ENCODE measurements around the gene GSG1.
"Not testable (repeated sequence)": the region's sequence is repeated elsewhere in the genome, so short reads cannot be mapped to it uniquely, and the experiment has no call there.

The GSG1 gene

DNA sequence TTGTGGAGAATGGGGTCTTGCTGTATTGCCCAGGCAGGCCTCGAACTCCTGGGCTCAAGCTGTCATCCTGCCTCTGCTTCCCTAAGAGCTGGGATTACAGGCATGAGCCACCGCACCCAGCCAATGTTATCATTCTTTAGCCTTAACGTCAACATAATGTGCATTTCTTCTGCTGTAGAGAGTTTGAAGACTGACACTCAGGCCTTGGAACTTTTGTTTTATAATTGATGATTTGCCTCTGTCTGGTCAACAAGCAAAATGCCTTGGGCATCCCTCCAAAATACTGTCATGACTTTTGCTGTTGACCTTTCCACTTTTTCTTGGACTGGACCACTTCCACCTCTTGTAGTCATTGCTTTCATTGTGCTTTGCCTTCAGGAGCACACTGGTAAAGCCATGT lies 30.3 kb downstream of the GSG1 start:
- Histone ChIP-seq H3K4me1 (ENCODE audit: control insufficient read depth, insufficient read depth, low read length) (peaks cover 22% of the 10 kb centered on the region), H3K4me3 (ENCODE audit: low read length) (no peak overlapping the region), H3K27me3 (replicated peaks; ENCODE audit: control insufficient read depth, insufficient read depth, low read length) (no peaks in the 10 kb centered on the region), H3K36me3 (ENCODE audit: control insufficient read depth, insufficient read depth, low read length, severe bottlenecking) (peaks cover 39% of the 10 kb centered on the region), H3K9me3 (ENCODE audit: control insufficient read depth, low read length) (no peaks in the 10 kb centered on the region), H3K9ac (ENCODE audit: low read length) (no peak overlapping the region)
- no peak for DNase-seq (ENCODE audit: low read depth)

- Histone ChIP-seq H3K9ac (ENCODE audit: low read length) (no peak overlapping the region), H3K36me3 (ENCODE audit: control insufficient read depth, insufficient read depth, low read length, severe bottlenecking) (peaks cover 46% of the 10 kb centered on the region), H3K9me3 (ENCODE audit: control insufficient read depth, low read length) (no peaks in the 10 kb centered on the region), H3K4me3 (ENCODE audit: low read length) (no peak overlapping the region), H3K27me3 (replicated peaks; ENCODE audit: control insufficient read depth, insufficient read depth, low read length) (no peaks in the 10 kb centered on the region), H3K4me1 (ENCODE audit: control insufficient read depth, insufficient read depth, low read length) (peaks cover 22% of the 10 kb centered on the region)
- DNase-seq (ENCODE audit: low read depth) = no peak
These were observed 31.9 kb downstream of the GSG1 start for GRCh38 chr12:13071305-13072280.

GRCh38 chr12:13069380-13069779 lies 34.1 kb downstream of the GSG1 start:
- peaks cover 12% of the 10 kb centered on the region for H3K4me1 ChIP-seq (ENCODE audit: control insufficient read depth, insufficient read depth, low read length)
- DNase-seq (ENCODE audit: low read depth) = no peak
- no peak overlapping the region for H3K9ac ChIP-seq (ENCODE audit: low read length)
- no peak overlapping the region for H3K4me3 ChIP-seq (ENCODE audit: low read length)
- H3K36me3 ChIP-seq (ENCODE audit: control insufficient read depth, insufficient read depth, low read length, severe bottlenecking) = peaks cover 41% of the 10 kb centered on the region
- no peaks in the 10 kb centered on the region for H3K27me3 ChIP-seq (replicated peaks; ENCODE audit: control insufficient read depth, insufficient read depth, low read length)
- H3K9me3 ChIP-seq (ENCODE audit: control insufficient read depth, low read length) = no peaks in the 10 kb centered on the region

GRCh38 chr12:13067322-13067721 lies 36.1 kb downstream of the GSG1 start:
- H3K9ac ChIP-seq (ENCODE audit: low read length) = no peak overlapping the region
- no peaks in the 10 kb centered on the region for H3K27me3 ChIP-seq (replicated peaks; ENCODE audit: control insufficient read depth, insufficient read depth, low read length)
- no peaks in the 10 kb centered on the region for H3K4me1 ChIP-seq (ENCODE audit: control insufficient read depth, insufficient read depth, low read length)
- DNase-seq (ENCODE audit: low read depth) = no peak
- no peaks in the 10 kb centered on the region for H3K9me3 ChIP-seq (ENCODE audit: control insufficient read depth, low read length)
- no peak overlapping the region for H3K4me3 ChIP-seq (ENCODE audit: low read length)
- peaks cover 37% of the 10 kb centered on the region for H3K36me3 ChIP-seq (ENCODE audit: control insufficient read depth, insufficient read depth, low read length, severe bottlenecking)

DNA sequence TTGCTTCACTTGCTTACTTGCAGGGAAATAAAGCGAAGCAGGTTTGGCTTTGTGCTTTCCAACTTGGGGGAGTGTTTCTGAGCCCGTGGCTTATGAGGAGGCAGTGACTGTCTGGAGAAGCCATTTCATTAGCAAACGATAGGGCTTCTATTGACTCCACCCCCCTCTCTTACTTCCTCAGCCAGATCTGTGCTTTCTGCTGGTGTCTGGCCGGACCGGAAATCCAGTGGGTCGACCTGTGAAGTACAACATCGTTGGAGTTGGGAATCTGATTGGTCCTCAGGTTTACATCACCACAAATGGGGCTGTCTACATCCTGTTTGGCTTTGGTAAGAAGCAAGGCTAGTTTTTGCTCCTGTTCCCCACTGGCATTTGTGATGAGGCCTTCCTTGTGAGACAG lies 37.0 kb downstream of the GSG1 start:
- no peaks in the 10 kb centered on the region for H3K4me1 ChIP-seq (ENCODE audit: control insufficient read depth, insufficient read depth, low read length)
- no peak overlapping the region for H3K9ac ChIP-seq (ENCODE audit: low read length)
- H3K4me3 ChIP-seq (ENCODE audit: low read length) = no peak overlapping the region
- peaks cover 33% of the 10 kb centered on the region for H3K36me3 ChIP-seq (ENCODE audit: control insufficient read depth, insufficient read depth, low read length, severe bottlenecking)
- no peak for DNase-seq (ENCODE audit: low read depth)
- no peaks in the 10 kb centered on the region for H3K27me3 ChIP-seq (replicated peaks; ENCODE audit: control insufficient read depth, insufficient read depth, low read length)
- no peaks in the 10 kb centered on the region for H3K9me3 ChIP-seq (ENCODE audit: control insufficient read depth, low read length)

DNA sequence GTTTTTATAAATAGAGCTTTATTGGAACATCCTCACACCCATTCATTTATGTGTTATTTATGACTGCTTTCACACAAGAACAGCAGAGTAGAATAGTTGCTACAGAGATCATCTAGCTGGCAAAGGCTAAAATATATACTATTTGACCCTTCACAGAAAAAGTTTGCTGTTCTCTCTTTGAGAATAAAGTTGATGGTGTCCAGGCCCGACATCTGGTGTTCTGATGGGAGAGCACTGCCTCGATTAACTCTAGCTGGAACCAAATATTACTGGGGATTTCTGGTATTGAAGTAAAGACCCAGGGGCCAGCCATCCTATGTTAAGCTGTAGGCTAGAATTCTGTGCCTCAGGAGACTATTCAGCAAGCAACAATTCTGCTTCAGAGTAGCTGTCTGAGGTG lies 37.5 kb downstream of the GSG1 start:
- Histone ChIP-seq H3K36me3 (ENCODE audit: control insufficient read depth, insufficient read depth, low read length, severe bottlenecking) (peaks cover 32% of the 10 kb centered on the region), H3K9me3 (ENCODE audit: control insufficient read depth, low read length) (no peaks in the 10 kb centered on the region), H3K27me3 (replicated peaks; ENCODE audit: control insufficient read depth, insufficient read depth, low read length) (no peaks in the 10 kb centered on the region), H3K4me3 (ENCODE audit: low read length) (no peak overlapping the region), H3K9ac (ENCODE audit: low read length) (no peak overlapping the region), H3K4me1 (ENCODE audit: control insufficient read depth, insufficient read depth, low read length) (no peaks in the 10 kb centered on the region)
- DNase-seq (ENCODE audit: low read depth) = no peak

GRCh38 chr12:13062669-13063068 lies 40.8 kb downstream of the GSG1 start:
- no peaks in the 10 kb centered on the region for H3K27me3 ChIP-seq (replicated peaks; ENCODE audit: control insufficient read depth, insufficient read depth, low read length)
- no peak overlapping the region for H3K4me3 ChIP-seq (ENCODE audit: low read length)
- H3K9me3 ChIP-seq (ENCODE audit: control insufficient read depth, low read length) = no peaks in the 10 kb centered on the region
- H3K9ac ChIP-seq (ENCODE audit: low read length) = no peak overlapping the region
- H3K36me3 ChIP-seq (ENCODE audit: control insufficient read depth, insufficient read depth, low read length, severe bottlenecking) = peaks cover 31% of the 10 kb centered on the region
- no peaks in the 10 kb centered on the region for H3K4me1 ChIP-seq (ENCODE audit: control insufficient read depth, insufficient read depth, low read length)
- no peak for DNase-seq (ENCODE audit: low read depth)

DNA sequence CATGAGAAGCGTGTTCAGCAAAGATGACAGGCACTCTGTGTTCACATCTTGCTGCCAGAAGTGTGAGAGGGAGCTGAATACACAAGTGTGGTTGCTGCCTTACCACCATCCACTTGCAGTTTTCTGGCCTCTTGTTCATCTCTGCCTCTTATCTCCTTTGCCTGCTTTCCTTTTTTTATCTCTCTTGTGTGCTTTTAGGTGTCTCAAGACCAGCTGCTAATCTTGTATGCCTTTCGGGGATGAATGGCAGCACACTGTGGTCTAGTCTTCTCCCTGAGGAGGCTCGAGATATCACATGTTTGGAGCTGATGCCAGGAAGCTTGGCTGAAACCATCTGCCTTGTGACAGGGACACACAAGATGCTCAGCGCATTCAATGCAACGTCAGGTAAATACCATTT lies 42.1 kb downstream of the GSG1 start:
- no peaks in the 10 kb centered on the region for H3K4me1 ChIP-seq (ENCODE audit: control insufficient read depth, insufficient read depth, low read length)
- H3K9ac ChIP-seq (ENCODE audit: low read length) = no peak overlapping the region
- DNase-seq (ENCODE audit: low read depth) = no peak
- peaks cover 22% of the 10 kb centered on the region for H3K36me3 ChIP-seq (ENCODE audit: control insufficient read depth, insufficient read depth, low read length, severe bottlenecking)
- H3K27me3 ChIP-seq (replicated peaks; ENCODE audit: control insufficient read depth, insufficient read depth, low read length) = no peaks in the 10 kb centered on the region
- H3K4me3 ChIP-seq (ENCODE audit: low read length) = no peak overlapping the region
- H3K9me3 ChIP-seq (ENCODE audit: control insufficient read depth, low read length) = no peaks in the 10 kb centered on the region

- Histone ChIP-seq H3K27me3 (replicated peaks; ENCODE audit: control insufficient read depth, insufficient read depth, low read length) (no peaks in the 10 kb centered on the region), H3K9ac (ENCODE audit: low read length) (no peak overlapping the region), H3K36me3 (ENCODE audit: control insufficient read depth, insufficient read depth, low read length, severe bottlenecking) (peaks cover 27% of the 10 kb centered on the region), H3K9me3 (ENCODE audit: control insufficient read depth, low read length) (no peaks in the 10 kb centered on the region), H3K4me1 (ENCODE audit: control insufficient read depth, insufficient read depth, low read length) (no peaks in the 10 kb centered on the region), H3K4me3 (ENCODE audit: low read length) (no peak overlapping the region)
- DNase-seq (ENCODE audit: low read depth) = no peak
These were observed 42.9 kb downstream of the GSG1 start for GRCh38 chr12:13060581-13060980.

- not testable (repeated sequence) for H3K9me3 ChIP-seq (ENCODE audit: control insufficient read depth, low read length); DNase-seq (ENCODE audit: low read depth); H3K4me3 ChIP-seq (ENCODE audit: low read length); H3K27me3 ChIP-seq (replicated peaks; ENCODE audit: control insufficient read depth, insufficient read depth, low read length); H3K9ac ChIP-seq (ENCODE audit: low read length); H3K36me3 ChIP-seq (ENCODE audit: control insufficient read depth, insufficient read depth, low read length, severe bottlenecking); H3K4me1 ChIP-seq (ENCODE audit: control insufficient read depth, insufficient read depth, low read length)
These were observed 49.9 kb downstream of the GSG1 start for GRCh38 chr12:13053617-13054016.

- no peak overlapping the region for H3K4me3 ChIP-seq (ENCODE audit: low read length)
- no peaks in the 10 kb centered on the region for H3K27me3 ChIP-seq (replicated peaks; ENCODE audit: control insufficient read depth, insufficient read depth, low read length)
- no peak overlapping the region for H3K9ac ChIP-seq (ENCODE audit: low read length)
- H3K9me3 ChIP-seq (ENCODE audit: control insufficient read depth, low read length) = no peaks in the 10 kb centered on the region
- H3K4me1 ChIP-seq (ENCODE audit: control insufficient read depth, insufficient read depth, low read length) = peaks cover 10% of the 10 kb centered on the region
- H3K36me3 ChIP-seq (ENCODE audit: control insufficient read depth, insufficient read depth, low read length, severe bottlenecking) = peaks cover 5% of the 10 kb centered on the region
- no peak for DNase-seq (ENCODE audit: low read depth)
These were observed 51.0 kb downstream of the GSG1 start for GRCh38 chr12:13052421-13052820.

DNA sequence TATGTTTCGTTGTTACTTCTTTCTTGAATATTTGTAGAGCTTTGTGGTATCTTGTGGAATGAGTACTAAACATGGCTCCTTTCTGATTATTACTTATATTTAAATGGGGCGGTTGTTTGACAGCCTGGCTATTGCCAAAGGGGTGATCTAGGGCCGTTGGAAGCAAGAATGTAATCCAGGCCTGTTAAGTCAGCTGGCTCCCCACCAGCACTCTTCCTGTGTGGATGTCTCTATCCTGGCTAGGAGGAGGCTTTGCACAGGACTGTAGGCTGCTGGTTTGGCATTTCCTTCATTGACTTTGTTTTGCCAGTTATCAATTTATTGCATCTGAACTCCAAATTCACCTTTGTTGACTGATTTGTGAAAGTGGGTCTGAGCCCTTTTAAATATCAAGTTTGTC lies 53.7 kb downstream of the GSG1 start:
- Histone ChIP-seq H3K4me1 (ENCODE audit: control insufficient read depth, insufficient read depth, low read length) (peaks cover 21% of the 10 kb centered on the region), H3K27me3 (replicated peaks; ENCODE audit: control insufficient read depth, insufficient read depth, low read length) (no peaks in the 10 kb centered on the region), H3K9ac (ENCODE audit: low read length) (no peak overlapping the region), H3K4me3 (ENCODE audit: low read length) (no peak overlapping the region), H3K36me3 (ENCODE audit: control insufficient read depth, insufficient read depth, low read length, severe bottlenecking) (no peaks in the 10 kb centered on the region), H3K9me3 (ENCODE audit: control insufficient read depth, low read length) (no peaks in the 10 kb centered on the region)
- peak; percentile 21 for DNase-seq (ENCODE audit: low read depth)
